Measurements from ENCODE around the gene GREB1L.

DNA sequence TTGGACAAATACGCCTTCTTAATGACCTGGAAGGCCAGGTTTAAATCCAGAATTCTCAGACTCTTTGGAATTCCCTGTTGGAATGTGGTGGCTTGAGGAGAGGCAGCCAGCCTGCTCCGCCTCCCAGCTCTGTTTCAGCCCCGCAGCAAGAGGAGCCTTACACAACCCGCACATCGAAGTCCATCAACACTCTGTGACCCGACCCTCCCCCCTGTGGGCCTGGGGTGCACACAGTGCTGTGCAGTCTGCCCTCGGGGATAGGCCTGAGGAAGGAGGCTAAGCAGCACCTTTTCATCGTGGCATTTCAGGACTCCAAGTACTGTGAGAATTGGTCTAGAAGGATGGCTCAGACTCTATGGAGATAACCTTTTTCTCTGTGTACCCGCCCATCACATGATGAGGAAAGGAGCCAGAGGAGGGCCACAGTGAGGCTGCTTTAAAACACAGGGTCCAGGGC lies 73.7 kb downstream of the GREB1L start:
- TF ChIP-seq NRF1 (conservative IDR thresholded peaks at IDR 0.05; ENCODE audit: low read depth, low read length) (no peak), IKZF2 (IDR thresholded peaks at IDR 0.05) (no peak), POLR2A (IDR thresholded peaks at IDR 0.05; ENCODE audit: low read depth, low read length) (no peak), YBX1 (IDR thresholded peaks at IDR 0.05) (no peak), EZH2 (IDR thresholded peaks at IDR 0.05; ENCODE audit: borderline replicate concordance, control insufficient read depth, low read depth, low read length) (no peak), CEBPB (IDR thresholded peaks at IDR 0.05; ENCODE audit: borderline replicate concordance in 1 of 2, low read depth in 2 of 2, low read length in 2 of 2) (no peak), JUND (IDR thresholded peaks at IDR 0.05; ENCODE audit: low read depth, low read length) (no peak)
- TF ChIP-seq, protein P1, sequence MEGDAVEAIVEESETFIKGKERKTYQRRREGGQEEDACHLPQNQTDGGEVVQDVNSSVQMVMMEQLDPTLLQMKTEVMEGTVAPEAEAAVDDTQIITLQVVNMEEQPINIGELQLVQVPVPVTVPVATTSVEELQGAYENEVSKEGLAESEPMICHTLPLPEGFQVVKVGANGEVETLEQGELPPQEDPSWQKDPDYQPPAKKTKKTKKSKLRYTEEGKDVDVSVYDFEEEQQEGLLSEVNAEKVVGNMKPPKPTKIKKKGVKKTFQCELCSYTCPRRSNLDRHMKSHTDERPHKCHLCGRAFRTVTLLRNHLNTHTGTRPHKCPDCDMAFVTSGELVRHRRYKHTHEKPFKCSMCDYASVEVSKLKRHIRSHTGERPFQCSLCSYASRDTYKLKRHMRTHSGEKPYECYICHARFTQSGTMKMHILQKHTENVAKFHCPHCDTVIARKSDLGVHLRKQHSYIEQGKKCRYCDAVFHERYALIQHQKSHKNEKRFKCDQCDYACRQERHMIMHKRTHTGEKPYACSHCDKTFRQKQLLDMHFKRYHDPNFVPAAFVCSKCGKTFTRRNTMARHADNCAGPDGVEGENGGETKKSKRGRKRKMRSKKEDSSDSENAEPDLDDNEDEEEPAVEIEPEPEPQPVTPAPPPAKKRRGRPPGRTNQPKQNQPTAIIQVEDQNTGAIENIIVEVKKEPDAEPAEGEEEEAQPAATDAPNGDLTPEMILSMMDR (IDR thresholded peaks at IDR 0.05 in 2 of 3, conservative IDR thresholded peaks at IDR 0.05 in 1 of 3; ENCODE audit: control insufficient read depth in 2 of 3, extremely low read depth in 1 of 3, insufficient read depth in 1 of 3, low read depth in 3 of 3, low read length in 3 of 3): no peak

All from GM12878 (cell line).